GM08714 (cell line): Measurements from ENCODE around the gene CRADD.

ENCODE experiments used
- H3K4me3 ChIP-seq: fragments of 200-500 bp; sonication (Bioruptor generic); 2 replicates; pipeline ENCODE4 v1.5.1; 2014; ENCODE audit warnings: mild to moderate bottlenecking, low read length, inconsistent platforms
- ZNF274 ChIP-seq: IDR thresholded peaks from 2 replicates; pipeline ENCODE4 v1.6.1; 2012; ENCODE audit warnings: mild to moderate bottlenecking, low read depth, low read length

CRADD gene

DNA sequence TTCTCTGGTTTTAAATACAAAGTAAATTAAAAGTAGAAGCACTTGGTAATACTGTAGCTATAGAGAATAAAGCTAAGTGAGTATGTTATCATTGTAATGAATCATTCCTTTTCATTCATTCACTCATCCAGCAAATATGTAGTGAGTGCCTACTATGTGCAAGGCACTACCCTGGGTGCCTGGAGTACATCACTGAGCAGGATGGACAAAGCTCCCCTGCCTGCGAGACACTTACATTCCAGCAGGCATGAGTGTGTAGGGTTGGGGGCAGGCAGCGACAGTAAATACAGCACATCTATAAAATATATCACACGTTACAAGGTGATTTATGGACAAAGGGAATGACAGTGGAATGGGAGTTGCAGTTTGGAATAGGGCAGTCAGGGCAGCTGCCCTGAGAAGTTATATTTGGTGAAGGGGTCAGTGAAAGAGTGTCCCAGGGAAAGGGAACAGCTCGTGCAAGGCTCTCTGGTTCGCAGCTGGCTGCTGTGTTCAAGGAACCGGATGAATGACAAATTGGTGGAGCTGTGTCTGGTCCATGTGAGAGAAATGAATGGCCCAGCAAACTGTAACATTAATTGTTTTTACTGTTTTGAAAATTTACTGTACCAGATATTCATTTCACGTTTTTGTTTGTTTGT lies 159.6 kb downstream of the CRADD start:
- no peak overlapping the region for H3K4me3 ChIP-seq
- no peak for TF ChIP-seq ZNF274

DNA sequence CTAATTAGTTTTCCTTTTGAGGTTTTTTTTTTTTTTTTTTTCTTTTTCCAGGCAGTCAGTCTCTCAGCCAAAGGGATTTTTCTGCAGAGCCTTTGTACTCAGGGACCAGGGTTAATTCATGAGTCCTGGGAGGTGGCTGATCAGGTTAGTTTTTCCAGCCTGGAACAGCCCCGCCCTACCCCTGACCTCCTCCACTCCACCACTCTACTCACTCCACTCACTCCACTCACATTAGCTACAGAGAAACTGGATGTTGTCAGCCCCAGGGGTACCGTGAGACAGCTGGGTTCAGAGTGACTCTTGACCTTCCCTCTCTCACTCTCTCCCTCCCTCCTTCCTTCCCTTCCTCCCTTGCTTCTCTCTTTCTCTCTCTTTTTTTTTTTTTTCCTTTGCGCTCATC lies 161.0 kb downstream of the CRADD start:
- TF ChIP-seq ZNF274 = no peak
- no peak overlapping the region for H3K4me3 ChIP-seq

DNA sequence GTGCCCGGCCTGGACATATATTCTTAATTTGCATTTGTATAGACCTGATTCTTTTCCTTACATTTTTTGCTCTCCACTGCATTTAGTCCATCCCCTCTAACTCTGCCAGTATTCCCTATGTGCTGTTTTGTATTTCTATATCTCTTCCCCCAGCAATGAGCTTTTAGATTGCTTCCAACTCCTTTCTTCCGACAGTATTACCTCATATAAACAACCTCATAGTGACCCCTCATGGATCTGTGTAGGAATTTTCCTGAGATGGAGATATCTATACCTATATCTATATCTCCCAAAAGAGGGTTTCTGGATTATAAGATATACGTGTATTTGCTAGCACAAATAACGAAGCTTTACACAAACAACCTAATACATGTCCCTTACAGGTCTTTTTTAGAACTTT lies 161.9 kb downstream of the CRADD start:
- no peak overlapping the region for H3K4me3 ChIP-seq
- TF ChIP-seq ZNF274 = no peak

DNA sequence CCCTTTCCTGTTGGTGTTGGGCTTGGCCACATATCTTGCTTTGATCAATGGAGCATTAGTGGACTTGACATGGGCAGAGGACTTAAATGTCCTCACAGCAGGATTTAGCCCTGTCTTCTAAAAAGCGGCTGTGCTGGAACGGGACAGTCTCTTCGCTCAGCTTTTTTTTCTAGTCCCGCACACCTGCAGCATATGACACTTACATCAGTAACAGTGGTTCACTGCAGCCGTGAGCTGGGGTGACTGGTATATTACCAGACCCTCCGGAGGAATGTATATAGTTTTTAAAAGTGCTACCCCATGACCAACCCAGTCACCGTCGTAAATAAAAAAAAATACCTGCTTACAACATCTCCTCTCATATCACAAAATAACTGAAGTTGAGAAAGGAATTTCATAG lies 164.5 kb downstream of the CRADD start:
- H3K4me3 ChIP-seq = no peak overlapping the region
- no peak for TF ChIP-seq ZNF274

DNA sequence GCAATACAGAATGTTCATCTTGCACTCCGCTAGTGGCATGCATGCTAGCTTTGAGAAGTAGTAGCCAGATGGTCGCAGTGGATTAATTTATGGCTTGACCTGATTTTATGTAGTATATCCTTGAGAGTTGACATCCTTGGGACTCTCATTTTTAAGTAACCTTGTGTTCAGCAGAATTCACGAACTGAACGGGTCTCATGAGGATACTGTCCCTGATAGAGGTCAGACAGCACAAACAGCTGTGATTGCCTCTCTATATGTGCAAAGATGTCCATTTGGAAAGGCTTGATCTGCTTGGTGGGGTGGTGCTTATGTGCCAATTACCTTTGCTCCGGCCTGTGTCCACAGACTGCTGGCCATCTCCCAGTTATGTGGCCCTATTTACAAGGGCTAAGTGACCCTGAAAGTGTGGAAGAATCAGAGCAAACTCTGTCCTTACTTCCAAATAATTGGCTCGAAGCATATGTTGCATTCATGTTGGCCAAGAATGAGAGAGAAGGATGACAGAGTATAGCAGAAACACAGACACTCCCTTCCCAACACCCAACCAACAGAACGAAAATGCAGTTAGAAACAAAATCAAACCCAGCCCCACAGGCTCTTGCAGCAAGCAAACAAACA lies 167.1 kb downstream of the CRADD start:
- no peak overlapping the region for H3K4me3 ChIP-seq
- no peak for TF ChIP-seq ZNF274

DNA sequence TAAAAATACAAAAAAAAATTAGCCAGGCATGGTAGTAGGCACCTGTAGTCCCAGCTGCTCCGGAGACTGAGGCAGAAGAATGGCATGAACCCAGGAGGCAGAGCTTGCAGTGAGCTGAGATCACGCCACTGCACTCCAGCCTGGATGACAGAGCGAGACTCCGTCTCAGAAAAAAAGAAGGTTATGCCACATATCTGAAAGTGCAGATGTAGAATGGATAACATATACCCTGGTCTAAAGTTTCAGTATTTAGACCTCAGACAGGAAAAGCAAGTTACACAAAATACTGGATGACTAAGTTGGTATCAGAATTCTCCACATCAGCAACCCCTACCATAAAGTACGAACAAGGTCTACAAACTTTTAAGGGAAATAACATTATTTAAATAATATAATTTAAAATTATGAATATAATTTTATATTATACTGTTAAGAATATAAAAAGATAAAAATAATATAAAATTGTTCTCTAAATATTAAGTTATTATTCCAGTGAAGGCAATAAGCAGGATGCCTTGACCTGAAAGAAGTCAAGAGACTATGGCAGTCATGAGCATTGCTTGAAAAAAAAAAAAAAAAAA lies 169.9 kb downstream of the CRADD start:
- peak overlapping the region; percentile 26; the same call in 1 of the 2 replicates for H3K4me3 ChIP-seq
- no peak for TF ChIP-seq ZNF274

DNA sequence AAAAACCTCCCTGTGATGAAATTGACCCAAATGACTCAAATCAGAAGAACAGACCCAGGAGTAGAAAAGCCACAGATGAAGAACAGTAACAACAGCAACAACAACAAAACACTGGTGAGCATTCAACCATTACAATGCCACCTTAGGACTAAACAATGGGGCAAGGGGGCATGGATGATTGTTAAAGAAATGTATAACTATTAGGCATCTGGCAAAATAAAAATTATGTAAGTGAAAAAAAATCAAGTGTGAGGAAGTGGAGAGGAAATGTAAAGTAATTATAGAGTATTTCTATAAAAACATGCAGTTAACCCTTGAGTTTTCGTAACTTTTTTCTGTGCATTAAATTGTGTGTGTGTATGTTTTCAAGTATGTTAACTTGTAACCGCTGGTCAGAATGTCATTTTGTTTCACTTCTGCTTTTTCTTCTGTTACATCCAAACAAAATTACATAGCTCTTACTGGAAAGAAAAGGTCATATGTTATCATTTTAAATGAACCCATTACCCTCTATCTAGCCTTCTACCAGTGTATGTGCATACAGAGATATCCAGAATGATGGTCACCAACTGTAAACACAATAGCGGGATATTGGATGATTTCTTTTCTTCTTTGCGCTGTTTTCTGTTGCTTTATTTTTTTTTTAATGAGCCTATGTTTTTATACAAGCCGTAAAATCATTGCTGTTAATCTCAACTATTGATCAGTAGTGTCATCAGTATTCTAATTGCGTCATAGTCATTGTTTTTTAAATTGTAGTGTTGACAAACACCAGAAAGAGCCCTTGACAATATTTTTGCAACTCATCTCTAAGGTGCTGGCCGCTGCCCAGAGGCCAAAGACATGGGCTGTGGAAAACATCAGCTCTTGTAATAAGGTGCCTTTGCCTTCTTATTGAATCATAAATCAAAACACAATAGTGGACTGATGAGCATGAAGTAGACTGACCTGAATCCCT lies 170.6 kb downstream of the CRADD start:
- H3K4me3 ChIP-seq = no peak overlapping the region
- TF ChIP-seq ZNF274 = no peak

DNA sequence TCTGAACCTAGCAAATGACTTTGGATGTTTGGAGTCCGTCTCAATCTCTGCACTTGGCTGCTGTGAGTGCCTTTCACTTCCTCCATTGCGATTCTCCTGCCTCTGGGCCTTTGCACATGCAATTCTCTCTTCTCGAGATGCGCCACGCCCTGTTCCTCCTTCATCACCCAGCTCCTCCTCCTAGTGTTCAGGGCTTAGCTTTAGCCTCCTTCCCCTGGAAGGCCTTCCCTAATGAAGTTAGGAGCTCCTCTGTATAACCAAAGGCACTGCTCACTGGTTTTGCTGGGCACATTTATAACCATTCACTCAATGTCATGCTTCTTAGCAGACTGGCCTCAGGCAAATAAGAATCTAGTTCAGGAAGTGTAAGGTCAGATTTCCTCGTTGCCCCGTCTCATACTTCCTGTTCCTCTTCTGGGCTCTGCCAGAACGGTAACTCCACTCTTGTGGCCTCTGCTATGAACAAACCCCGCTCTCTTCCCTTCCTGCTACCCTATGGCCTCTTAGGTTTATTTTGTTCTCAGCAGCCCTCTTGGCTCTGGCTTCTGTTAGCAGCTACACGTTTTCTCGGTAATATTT lies 171.4 kb downstream of the CRADD start:
- H3K4me3 ChIP-seq = no peak overlapping the region
- no peak for TF ChIP-seq ZNF274

DNA sequence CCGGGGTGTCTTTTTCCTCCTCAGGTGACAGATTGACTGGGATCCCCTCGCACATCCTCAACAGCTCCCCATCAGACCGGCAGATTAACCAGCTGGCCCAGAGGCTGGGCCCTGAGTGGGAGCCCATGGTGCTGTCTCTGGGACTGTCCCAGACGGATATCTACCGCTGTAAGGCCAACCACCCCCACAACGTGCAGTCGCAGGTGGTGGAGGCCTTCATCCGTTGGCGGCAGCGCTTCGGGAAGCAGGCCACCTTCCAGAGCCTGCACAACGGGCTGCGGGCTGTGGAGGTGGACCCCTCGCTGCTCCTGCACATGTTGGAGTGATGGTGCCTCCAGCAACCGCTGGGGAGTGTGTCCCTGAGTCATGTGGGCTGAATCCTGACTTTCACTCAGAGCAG lies 172.8 kb downstream of the CRADD start:
- no peak overlapping the region for H3K4me3 ChIP-seq
- TF ChIP-seq ZNF274 = no peak

DNA sequence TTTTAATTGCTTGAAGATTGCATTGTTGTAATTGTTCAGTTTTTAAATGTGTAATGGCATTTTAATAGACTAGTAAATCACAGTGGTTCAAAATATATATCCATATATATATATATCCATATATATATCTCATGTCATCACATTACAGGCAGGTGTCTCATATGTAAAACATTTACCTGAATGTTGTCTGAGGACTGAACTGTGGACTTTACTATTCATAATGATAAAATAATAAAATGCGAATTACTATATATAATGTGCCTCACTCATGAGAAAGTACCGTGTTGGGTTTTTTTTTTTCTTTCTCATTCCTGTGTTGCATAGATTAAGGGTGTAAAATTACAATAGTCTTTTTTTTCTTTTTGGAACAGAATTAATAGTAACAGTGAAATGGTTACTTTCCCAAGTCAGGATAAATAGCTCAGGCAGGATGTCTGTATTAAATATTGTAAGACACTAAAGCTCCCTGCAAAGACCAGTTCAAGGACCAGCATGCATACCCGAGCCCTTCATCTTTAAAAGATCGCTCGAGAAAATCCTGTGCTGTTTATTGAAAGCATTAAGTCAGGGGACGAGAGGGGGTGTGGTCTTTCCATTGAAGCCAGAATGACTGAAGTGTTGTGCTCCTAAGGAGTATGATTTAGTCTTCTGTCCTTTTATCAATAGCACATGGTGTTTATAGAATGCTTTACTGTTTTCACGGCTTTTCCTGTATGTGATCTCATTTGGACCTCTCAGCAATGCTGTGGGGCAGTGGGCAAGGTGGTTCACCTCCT lies 173.5 kb downstream of the CRADD start:
- TF ChIP-seq ZNF274 = no peak

DNA sequence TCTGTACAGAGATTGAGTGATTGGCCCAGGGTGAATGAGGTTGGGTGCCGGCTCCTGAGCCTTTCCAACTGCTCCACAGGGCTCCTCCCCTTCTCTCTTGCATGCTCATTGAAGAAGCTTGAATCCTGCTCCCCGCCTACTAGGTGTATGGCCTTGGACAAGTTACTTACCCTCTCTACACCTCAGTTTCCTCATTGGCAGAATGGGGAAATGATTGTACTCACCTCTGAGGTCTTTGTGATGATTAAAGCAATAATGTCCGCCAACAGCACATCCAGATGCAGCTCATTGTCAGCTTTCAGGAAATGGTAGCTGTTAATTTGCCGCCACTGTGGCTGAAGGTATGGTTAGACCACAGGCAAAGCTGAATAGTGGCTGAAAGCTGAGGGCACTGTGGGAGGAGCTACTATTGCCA lies 174.1 kb downstream of the CRADD start:
- no peak for TF ChIP-seq ZNF274
- no peak overlapping the region for H3K4me3 ChIP-seq

More for the DNA sequence above, 173.5 kb downstream of the CRADD start:
- H3K4me3 ChIP-seq = no peak overlapping the region

DNA sequence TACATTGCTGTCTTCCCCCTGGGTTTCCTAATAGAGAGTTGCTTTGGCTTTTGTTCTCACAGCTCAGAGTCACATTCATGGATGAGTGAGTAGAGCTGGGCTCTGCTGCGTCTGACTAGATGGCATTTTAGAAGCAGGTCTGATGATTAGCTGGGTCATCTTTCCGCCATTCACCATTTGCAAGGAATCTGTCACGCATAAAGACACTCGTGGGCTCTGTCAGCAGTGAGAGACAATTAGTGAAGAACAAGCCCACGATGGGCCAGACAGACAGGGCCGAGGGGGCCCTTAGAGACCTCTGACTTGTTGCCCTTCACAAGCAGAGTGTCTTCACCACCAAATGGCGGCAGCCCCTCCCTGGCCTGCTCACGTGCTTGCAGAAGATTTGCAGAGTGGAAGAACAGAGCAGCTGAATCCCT lies 175.0 kb downstream of the CRADD start:
- H3K4me3 ChIP-seq = no peak overlapping the region
- TF ChIP-seq ZNF274 = no peak
